SJSA1 (cell line): ENCODE measurements around the gene ABI3BP. TPM values are rescaled to one million over a fixed set of nuclear protein-coding genes. Genes with fewer than 3 reads are reported as not detected.

Experiments used
- DNase-seq, 2 experiments: peaks; one replicate each; pipeline ENCODE4 v3.0.0-alpha.2; 2015 to 2020; ENCODE audit warnings: low spot score in 2 of 2, low read depth in 1 of 2
- H3K27ac ChIP-seq: fragments of 250-450 bp; sonication (Bioruptor Pico); 2 replicates; pipeline ENCODE4 v1.5.1; 2020; ENCODE audit warnings: mild to moderate bottlenecking, moderate library complexity
- H3K27me3 ChIP-seq: fragments of 250-450 bp; sonication (Bioruptor Pico); replicated peaks from 2 replicates; pipeline ENCODE4 v1.5.1; 2020; ENCODE audit warnings: mild to moderate bottlenecking, moderate library complexity
- H3K36me3 ChIP-seq: fragments of 250-450 bp; sonication (Bioruptor Pico); 2 replicates; pipeline ENCODE4 v1.5.1; 2020; ENCODE audit warnings: mild to moderate bottlenecking
- H3K4me1 ChIP-seq: fragments of 250-450 bp; sonication (Bioruptor Pico); replicated peaks from 2 replicates; pipeline ENCODE4 v1.6.1; 2021; ENCODE audit warnings: mild to moderate bottlenecking
- H3K4me3 ChIP-seq: fragments of 250-450 bp; sonication (Bioruptor Pico); 2 replicates; pipeline ENCODE4 v1.5.1; 2020; ENCODE audit warnings: mild to moderate bottlenecking
- H3K9me3 ChIP-seq: fragments of 250-450 bp; sonication (Bioruptor Pico); replicated peaks from 2 replicates; pipeline ENCODE4 v1.5.1; 2020; ENCODE audit warnings: mild to moderate bottlenecking
- total RNA-seq: library from RNA; depleted of rRNA; stranded (reverse); fragments of >200 nt; shearing (Covaris generic); gene quantifications from 2 replicates; pipeline ENCODE4 v1.2.3, GENCODE V29; 2014

ABI3BP gene
- total RNA-seq, 1 experiment from 2014 or later, result 0.05 TPM

DNA sequence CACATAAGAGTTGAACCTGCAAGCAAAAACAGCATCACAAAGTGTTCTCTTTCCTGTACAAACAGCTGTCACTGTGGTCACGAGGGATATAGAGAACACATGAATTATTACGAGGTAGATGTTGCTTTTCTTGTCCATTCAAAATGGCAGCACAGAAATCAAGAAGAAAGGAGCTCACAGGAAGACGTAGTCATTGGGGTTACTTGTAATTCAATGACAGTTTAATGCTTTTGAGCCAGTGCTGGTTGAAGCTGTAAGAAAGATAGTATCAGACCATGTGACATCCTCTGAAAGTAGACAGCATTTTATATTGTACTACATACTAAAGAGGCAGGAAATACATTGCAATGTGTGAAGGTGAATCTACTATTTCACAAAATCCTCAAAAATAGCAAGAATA, 140.4 kb downstream of the ABI3BP start:
- H3K4me3 ChIP-seq, result no peak overlapping the region
- no peaks in the 10 kb centered on the region for H3K9me3 ChIP-seq
- H3K27me3 ChIP-seq, result no peaks in the 10 kb centered on the region
- no peak for DNase-seq
- no peak overlapping the region for H3K27ac ChIP-seq
- H3K4me1 ChIP-seq, result no peaks in the 10 kb centered on the region
- no peaks in the 10 kb centered on the region for H3K36me3 ChIP-seq

DNA sequence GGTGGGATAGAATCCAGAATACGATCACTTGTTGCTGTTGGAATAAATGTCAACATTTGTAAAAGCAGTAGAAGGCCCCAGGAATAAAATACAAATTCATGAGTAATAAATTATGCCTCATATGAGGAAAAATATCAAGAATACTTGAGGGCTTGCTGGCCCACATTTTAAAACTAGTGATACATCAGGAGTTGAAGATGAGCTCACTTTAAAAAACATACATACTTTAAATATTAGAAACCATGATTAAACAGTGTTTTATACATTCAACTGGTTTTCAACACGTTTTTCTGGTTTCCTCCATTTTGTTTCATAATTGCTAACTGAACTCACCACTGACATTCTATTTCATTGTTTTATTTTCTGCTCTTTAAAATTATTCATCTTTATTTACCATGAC, 142.5 kb downstream of the ABI3BP start:
- Histone ChIP-seq H3K27ac (no peak overlapping the region), H3K27me3 (no peaks in the 10 kb centered on the region), H3K36me3 (no peaks in the 10 kb centered on the region), H3K9me3 (no peaks in the 10 kb centered on the region), H3K4me3 (no peak overlapping the region), H3K4me1 (no peaks in the 10 kb centered on the region)
- no peak for DNase-seq

DNA sequence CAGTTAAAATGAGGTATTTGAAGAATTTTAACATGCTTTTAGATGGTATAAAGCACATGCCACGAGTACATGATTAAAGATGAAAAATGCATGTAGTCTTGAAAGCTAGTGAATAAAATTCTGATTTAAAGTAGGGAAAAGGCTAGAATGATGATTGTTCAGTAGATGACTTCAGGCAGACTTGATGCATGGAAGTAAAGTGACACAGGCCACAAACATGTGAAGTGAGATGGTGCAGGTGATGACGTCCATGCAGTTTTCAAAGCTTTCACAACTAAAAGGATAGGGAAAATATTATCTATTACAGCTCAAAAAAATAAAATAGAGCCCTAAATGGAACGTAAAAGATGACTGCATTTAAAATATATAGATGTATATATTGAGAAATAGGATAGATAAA, 143.1 kb downstream of the ABI3BP start:
- no peaks in the 10 kb centered on the region for H3K9me3 ChIP-seq
- H3K27ac ChIP-seq, result no peak overlapping the region
- DNase-seq, result no peak

DNA sequence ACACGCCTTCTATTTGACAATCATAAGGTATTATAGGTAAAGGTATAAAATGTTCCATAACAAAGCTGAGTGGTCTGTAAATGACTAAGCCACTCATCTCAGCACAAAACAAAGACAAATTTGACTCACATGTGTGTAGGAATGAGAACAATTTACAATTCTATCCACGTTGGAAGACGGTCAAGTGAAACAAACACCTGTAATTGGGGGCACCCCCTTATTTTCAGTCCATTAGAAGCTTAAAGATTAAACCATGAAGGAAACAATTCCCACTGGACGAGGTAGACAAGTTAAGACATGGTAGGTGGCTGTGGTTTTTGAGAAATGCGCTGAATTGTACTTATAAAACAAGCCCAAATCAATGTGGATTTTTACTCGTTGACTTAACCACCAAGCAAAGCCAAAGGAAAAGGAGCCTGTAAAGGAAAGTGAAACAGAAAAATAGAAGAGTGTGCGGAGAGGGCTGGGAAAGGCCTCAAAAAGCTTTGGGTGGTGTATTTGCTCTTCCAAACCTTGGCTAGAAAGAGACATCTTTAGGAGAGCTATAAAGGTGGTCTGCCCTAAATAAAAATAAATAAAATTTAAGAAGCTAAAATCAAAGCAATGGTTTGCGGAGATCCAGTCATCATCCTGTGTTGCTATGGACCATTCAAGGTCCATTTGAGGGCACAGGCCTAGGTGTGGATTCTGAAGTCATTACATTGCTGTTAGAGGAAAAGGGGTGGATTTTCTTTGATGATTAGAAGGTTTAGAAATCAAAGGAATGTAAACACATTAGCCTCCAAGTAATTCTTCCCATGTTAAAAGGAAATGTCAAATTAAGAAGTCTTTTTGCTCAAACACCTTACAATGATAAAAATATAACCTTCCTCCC, 148.9 kb downstream of the ABI3BP start:
- H3K4me1 ChIP-seq, result no peaks in the 10 kb centered on the region
- no peak overlapping the region for H3K27ac ChIP-seq
- no peak overlapping the region for H3K4me3 ChIP-seq
- no peaks in the 10 kb centered on the region for H3K27me3 ChIP-seq
- no peaks in the 10 kb centered on the region for H3K9me3 ChIP-seq
- H3K36me3 ChIP-seq, result no peaks in the 10 kb centered on the region
- DNase-seq, result no peak

More for the DNA sequence above, 143.1 kb downstream of the ABI3BP start:
- no peak overlapping the region for H3K4me3 ChIP-seq
- no peaks in the 10 kb centered on the region for H3K4me1 ChIP-seq
- H3K36me3 ChIP-seq, result no peaks in the 10 kb centered on the region
- H3K27me3 ChIP-seq, result no peaks in the 10 kb centered on the region

DNA sequence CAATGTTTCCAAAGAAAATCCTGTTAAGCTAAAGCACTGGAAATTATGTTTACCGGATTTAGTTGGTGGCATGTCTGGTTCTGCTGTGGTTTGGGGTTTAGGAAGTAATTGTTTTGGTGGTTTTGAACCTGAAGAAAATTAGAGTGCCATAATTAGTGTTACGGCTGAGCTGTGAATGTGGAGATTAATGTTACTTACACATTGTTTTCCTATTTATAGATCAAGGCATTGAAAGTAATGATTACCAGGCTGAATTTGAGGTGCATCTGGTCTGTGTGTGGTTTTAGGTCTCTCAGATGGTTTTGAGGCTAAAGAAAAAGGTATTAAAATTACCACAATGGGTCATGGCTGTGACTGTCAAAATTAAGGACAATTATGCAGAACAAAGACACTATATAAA, 155.1 kb downstream of the ABI3BP start:
- no peak overlapping the region for H3K4me3 ChIP-seq
- no peak for DNase-seq
- H3K36me3 ChIP-seq, result no peaks in the 10 kb centered on the region
- no peaks in the 10 kb centered on the region for H3K27me3 ChIP-seq
- H3K27ac ChIP-seq, result no peak overlapping the region
- no peaks in the 10 kb centered on the region for H3K4me1 ChIP-seq
- no peaks in the 10 kb centered on the region for H3K9me3 ChIP-seq

DNA sequence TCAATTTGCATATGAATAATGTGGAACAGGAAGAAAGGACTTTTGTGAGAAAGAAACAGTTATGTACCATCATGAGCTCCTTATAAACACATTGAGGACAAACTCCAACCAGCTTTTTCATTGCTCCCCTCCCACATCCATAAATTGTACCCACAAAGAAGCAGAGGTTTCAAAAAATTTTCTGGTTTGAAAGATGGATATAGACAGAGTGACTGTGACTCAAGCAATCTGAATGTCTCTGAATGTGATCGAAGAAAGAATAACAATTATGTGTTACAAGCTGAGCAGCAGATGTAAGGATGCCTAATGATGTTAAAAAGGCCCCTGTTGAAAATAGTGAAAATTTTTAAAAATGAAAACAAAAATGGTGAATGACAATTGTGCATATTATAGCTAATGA, 156.6 kb downstream of the ABI3BP start:
- Histone ChIP-seq H3K27me3 (no peaks in the 10 kb centered on the region), H3K27ac (no peak overlapping the region), H3K4me1 (no peaks in the 10 kb centered on the region), H3K36me3 (no peaks in the 10 kb centered on the region), H3K4me3 (no peak overlapping the region), H3K9me3 (no peaks in the 10 kb centered on the region)
- DNase-seq, result no peak

DNA sequence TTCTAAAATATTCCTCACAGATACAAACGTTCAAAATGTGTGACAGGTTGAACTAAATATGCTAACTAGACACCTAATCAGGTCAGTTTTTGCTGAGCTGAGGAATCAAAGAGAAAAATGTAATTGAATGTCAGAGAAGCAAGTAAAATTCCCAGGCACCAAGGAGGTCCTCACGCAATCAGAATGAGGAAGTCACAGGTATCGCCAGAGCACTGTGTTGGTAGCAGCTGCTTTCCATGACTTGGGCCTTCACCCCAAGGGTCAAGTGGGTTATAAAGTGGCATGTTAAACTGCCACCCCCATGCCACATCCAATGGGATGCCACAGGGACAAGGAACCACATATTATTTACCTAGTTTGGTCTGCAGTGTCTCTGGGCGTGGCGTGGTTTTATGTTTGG, 158.9 kb downstream of the ABI3BP start:
- Histone ChIP-seq H3K27ac (no peak overlapping the region), H3K4me3 (no peak overlapping the region), H3K4me1 (no peaks in the 10 kb centered on the region), H3K9me3 (no peaks in the 10 kb centered on the region), H3K27me3 (no peaks in the 10 kb centered on the region), H3K36me3 (no peaks in the 10 kb centered on the region)
- DNase-seq, result no peak

DNA sequence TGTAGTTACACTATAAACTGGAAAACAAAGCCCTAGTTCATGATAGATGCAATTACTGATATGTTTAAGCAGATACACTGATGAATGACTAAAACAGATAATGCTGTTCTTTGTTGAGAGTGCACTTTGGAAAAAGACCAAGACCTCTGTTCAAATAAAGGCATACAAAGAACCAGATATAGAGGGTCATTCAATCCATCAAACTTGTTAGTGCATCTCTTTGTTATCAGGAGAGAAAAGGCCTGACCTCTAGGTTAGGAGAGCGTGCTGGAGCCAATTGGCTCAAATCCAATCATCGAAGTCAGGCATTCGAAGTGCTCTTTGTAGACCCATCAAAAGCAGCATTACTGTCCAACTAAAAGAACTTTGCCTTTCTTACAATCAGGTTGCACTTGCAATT, 159.7 kb downstream of the ABI3BP start:
- Histone ChIP-seq H3K36me3 (no peaks in the 10 kb centered on the region), H3K4me3 (no peak overlapping the region), H3K4me1 (no peaks in the 10 kb centered on the region), H3K27me3 (no peaks in the 10 kb centered on the region), H3K9me3 (no peaks in the 10 kb centered on the region), H3K27ac (no peak overlapping the region)
- DNase-seq, result no peak

DNA sequence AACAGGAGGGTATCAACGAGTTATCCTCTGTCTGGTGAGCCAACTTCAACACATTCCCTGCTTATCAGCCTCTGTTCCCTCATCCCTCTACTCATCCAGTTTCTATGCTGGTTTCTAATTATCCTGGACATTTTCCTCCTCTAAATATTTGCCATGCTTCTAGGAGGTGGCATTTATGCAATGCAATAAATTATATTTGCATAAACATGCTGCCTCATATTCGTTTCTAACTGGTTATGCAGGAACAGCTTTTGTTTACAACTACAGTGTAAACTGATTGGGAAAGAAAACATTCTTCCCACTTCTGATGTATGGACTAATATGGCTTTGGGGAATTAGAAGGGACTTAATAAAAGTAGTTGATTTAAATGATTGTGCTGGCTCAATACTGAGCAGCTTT, 161.6 kb downstream of the ABI3BP start:
- H3K4me1 ChIP-seq, result no peaks in the 10 kb centered on the region
- no peaks in the 10 kb centered on the region for H3K36me3 ChIP-seq
- no peak for DNase-seq
- H3K9me3 ChIP-seq, result no peaks in the 10 kb centered on the region
- no peak overlapping the region for H3K4me3 ChIP-seq
- H3K27ac ChIP-seq, result no peak overlapping the region
- no peaks in the 10 kb centered on the region; the same call in 1 of the 2 replicates for H3K27me3 ChIP-seq

DNA sequence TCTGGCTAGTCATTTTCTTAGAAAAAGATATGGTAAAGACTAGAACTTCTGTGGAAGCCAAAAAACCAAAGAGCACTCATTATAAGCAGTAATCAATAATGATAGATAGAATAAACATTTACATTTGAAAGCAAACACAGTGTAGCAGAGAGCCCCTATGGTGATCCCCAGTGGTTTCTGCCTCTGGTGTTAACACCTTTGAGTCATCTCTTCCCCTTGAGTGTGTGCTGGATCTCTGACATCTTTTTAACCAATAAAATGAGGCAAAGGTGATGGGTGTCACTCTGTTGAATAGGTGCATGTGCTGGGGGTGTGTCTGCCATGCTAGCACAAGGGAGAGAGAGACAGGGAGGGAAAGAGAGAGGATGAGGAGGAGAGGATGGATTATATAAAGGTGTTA, 162.3 kb downstream of the ABI3BP start:
- no peaks in the 10 kb centered on the region; the same call in 1 of the 2 replicates for H3K27me3 ChIP-seq
- H3K36me3 ChIP-seq, result no peaks in the 10 kb centered on the region
- no peaks in the 10 kb centered on the region for H3K9me3 ChIP-seq
- no peak overlapping the region for H3K27ac ChIP-seq
- no peaks in the 10 kb centered on the region for H3K4me1 ChIP-seq
- H3K4me3 ChIP-seq, result no peak overlapping the region
- no peak for DNase-seq

DNA sequence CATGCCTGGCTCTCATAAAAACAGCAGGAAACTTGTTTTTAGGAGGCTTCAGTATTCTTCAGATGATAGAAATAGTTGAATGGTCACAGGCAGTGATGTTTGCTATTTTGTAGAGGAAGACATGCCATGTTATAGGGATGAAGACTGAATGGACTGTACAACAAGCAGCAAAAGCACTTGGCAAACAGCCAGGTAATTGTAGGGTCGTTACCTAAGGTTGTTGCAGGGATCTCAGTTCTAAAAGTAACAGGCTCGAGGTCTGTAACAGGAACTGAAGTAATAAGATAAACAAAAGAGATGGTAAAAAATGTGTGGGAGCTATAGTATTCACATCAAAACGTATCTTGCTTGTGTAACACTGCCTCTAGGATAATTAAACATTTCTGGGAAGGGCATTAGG, 167.6 kb downstream of the ABI3BP start:
- Histone ChIP-seq H3K4me1 (no peaks in the 10 kb centered on the region), H3K9me3 (no peaks in the 10 kb centered on the region), H3K4me3 (no peak overlapping the region), H3K27me3 (peaks cover 3% of the 10 kb centered on the region; the same call in 1 of the 2 replicates), H3K36me3 (no peaks in the 10 kb centered on the region), H3K27ac (no peak overlapping the region)
- DNase-seq, result no peak

DNA sequence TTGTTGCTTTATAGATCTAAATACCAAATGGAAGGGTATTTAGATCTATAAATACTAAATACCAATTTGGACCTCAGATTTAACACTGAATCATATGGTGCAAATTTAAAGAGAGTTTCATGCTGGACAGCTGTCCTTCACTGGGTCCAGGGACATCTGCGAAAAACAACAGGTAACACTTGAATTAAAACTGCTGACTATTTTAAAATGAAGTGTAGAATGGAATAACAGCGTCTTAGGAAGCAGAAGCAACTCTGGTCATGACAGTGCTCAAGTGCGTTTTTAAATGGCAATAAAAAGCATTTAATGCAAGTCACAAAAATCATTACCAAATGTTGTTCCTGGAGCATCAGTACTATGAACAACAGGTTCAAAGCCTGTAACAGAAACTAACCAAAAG, 177.6 kb downstream of the ABI3BP start:
- DNase-seq, result no peak
- no peak overlapping the region for H3K27ac ChIP-seq
- H3K27me3 ChIP-seq, result no peaks in the 10 kb centered on the region; the same call in 1 of the 2 replicates
- 0 out of 2 replicates have a peak, but pooled peaks cover 4% of the 10 kb centered on the region for H3K4me1 ChIP-seq
- H3K4me3 ChIP-seq, result no peak overlapping the region
- no peaks in the 10 kb centered on the region for H3K36me3 ChIP-seq
- H3K9me3 ChIP-seq, result no peaks in the 10 kb centered on the region

DNA sequence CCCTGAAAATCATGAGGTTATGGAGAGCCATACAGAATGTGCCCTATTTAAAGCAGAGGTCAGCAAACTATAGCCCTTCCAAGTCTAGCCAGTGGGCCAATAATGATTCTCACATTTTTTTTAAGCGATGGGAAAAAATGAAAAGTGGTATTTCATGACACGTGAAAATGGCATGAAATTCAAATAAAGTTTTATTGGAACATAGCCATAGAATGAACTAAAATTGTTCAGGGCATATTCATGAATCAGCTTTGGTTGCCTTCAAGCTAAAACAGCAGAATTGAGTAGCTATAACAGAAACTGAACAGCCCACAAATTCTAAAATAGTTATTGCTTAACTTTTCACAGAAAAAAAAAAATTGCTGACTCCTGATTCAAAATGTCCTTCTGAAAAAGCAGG, 179.4 kb downstream of the ABI3BP start:
- no peak for DNase-seq
- no peaks in the 10 kb centered on the region for H3K9me3 ChIP-seq
- H3K27ac ChIP-seq, result no peak overlapping the region
- peaks cover 8% of the 10 kb centered on the region for H3K4me1 ChIP-seq
- H3K36me3 ChIP-seq, result no peaks in the 10 kb centered on the region
- H3K27me3 ChIP-seq, result no peaks in the 10 kb centered on the region
- H3K4me3 ChIP-seq, result no peak overlapping the region

DNA sequence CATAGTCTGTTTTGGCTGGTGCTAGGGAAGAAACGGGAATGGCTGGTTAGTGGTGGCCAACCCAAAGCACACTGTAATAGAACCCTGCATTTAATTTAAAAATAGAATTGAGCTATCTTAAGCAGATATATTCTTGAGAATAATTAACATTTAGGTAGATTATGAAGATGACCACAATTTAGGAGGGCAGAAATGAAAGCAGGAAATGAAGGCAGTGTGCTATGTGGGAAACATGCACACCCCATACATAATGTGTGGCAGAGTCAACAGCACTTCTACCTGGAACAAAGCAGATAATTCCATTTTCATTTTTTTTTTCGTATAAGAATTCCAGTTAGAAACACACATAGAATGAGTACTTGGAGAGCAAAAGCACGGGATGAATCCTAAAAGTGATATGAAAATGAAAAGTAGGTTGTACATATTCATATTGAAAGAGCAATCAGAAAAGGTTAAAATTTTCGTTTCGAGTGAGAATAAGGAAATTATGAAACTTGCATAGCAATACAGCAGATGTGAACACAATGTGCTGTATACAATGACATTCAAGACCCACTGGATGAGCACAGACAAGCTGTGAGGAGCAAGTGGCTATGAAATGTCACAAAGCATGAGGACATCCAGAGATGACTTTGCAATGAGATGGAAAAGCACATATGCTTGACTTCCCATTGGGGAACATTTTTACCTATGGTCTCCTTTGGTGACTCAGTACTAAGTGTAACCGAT, 181.3 kb downstream of the ABI3BP start:
- no peak overlapping the region for H3K4me3 ChIP-seq
- peaks cover 8% of the 10 kb centered on the region for H3K4me1 ChIP-seq
- DNase-seq, result no peak
- H3K36me3 ChIP-seq, result no peaks in the 10 kb centered on the region
- no peaks in the 10 kb centered on the region for H3K9me3 ChIP-seq
- H3K27ac ChIP-seq, result no peak overlapping the region
- H3K27me3 ChIP-seq, result no peaks in the 10 kb centered on the region
